Activated T-helper 1 cell treated with anti-CD3 and anti-CD28 coated beads, Interleukin-12 subunit alpha, Interleukin-12 subunit beta, Interleukin-2, Interleukin-4 antibody, amounts not matched to agents 30 ng/mL and 10 ng/mL and 1 ng/mL, durations not matched to agents 14 hours and 24 hours and 36 hours (primary cell): ENCODE results near the gene GRIN3B. TPM values are rescaled to one million over a fixed set of nuclear protein-coding genes. Genes with fewer than 3 reads are reported as not detected.

Experiments
- DNase-seq: peaks from one replicate; pipeline ENCODE4 v3.0.0; 2021; ENCODE audit warnings: low spot score
- H3K27ac Mint-ChIP-seq: one replicate; pipeline ENCODE4 v1.8.0; 2021; ENCODE audit warnings: mild to moderate bottlenecking, mixed read lengths
- H3K27me3 Mint-ChIP-seq: one replicate; pipeline ENCODE4 v1.8.0; 2022; ENCODE audit warnings: mild to moderate bottlenecking, moderate library complexity, mixed read lengths; ENCODE audit not compliant: insufficient read depth
- H3K36me3 Mint-ChIP-seq: one replicate; pipeline ENCODE4 v1.8.0; 2021; ENCODE audit warnings: low read depth, mixed read lengths
- H3K4me1 Mint-ChIP-seq: one replicate; pipeline ENCODE4 v1.8.0; 2021; ENCODE audit warnings: low read depth, mixed read lengths
- H3K4me3 Mint-ChIP-seq: one replicate; pipeline ENCODE4 v1.8.0; 2021; ENCODE audit warnings: mild to moderate bottlenecking, moderate library complexity, mixed read lengths
- H3K9me3 Mint-ChIP-seq: one replicate; pipeline ENCODE4 v1.8.0; 2021; ENCODE audit warnings: mixed read lengths
- intact Hi-C: fragments of 100-400 bp; cut with micrococcal nuclease; formaldehyde crosslinking; loops from one replicate; pipeline ENCODE4 v1.15.1; 2024
- total RNA-seq: library from RNA; stranded (reverse); gene quantifications from 2 replicates; pipeline ENCODE4 v1.2.3, GENCODE V29; 2022

GRIN3B gene
- total RNA-seq, 1 donor from 2014 or later: not detected

DNA sequence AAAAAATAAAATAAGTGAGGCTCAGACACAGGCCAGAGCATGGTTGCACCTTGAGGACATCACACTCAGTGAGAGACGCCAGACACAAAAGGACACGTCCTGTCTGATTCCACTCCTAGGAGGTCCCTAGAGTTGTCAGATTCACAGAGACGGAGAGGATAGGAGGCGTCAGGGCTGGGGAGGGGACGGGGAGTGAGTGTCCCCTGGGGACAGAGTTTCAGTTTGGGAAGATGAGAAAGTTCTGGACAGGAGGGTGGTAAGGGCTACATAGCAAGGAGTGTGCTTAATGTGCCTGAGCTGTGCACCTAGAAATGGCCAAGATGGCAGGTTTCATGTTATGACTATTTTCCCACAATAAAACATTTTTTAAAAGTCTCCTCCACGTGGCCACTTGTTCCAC lies 2.2 kb upstream of the GRIN3B start:
- Mint-ChIP-seq H3K4me3 (no peak overlapping the region), H3K9me3 (no peaks in the 10 kb centered on the region), H3K4me1 (peaks cover 5% of the 10 kb centered on the region), H3K27me3 (peaks cover 38% of the 10 kb centered on the region), H3K27ac (no peak overlapping the region), H3K36me3 (peaks cover 4% of the 10 kb centered on the region)
- intact Hi-C loops: no loop called here
- no peak for DNase-seq

GRCh38 chr19:999379-999719 lies 870 bp upstream of the GRIN3B start:
- H3K27me3 Mint-ChIP-seq: peaks cover 38% of the 10 kb centered on the region
- peak overlapping the region; percentile 47 for H3K4me3 Mint-ChIP-seq
- H3K27ac Mint-ChIP-seq: no peak overlapping the region
- H3K36me3 Mint-ChIP-seq: no peaks in the 10 kb centered on the region
- peaks cover 5% of the 10 kb centered on the region for H3K4me1 Mint-ChIP-seq
- H3K9me3 Mint-ChIP-seq: no peaks in the 10 kb centered on the region
- intact Hi-C loops: no loop called here
- no peak for DNase-seq

- Mint-ChIP-seq H3K9me3 (no peaks in the 10 kb centered on the region), H3K27me3 (peaks cover 38% of the 10 kb centered on the region), H3K36me3 (no peaks in the 10 kb centered on the region), H3K4me1 (peaks cover 5% of the 10 kb centered on the region), H3K27ac (no peak overlapping the region), H3K4me3 (no peak overlapping the region)
- intact Hi-C loops: loop anchor here (1.0 to 2.0 kb wide), 3 partner anchors 80 to 230 kb away; no protein-coding TSS in a partner anchor
- no peak for DNase-seq
Measured at GRCh38 chr19:1000591-1001537, 645 bp downstream of the GRIN3B start.

GRCh38 chr19:1001538-1002166 lies 1.4 kb downstream of the GRIN3B start:
- peak; percentile 58 for DNase-seq
- Mint-ChIP-seq H3K27me3 (peaks cover 33% of the 10 kb centered on the region), H3K4me1 (peaks cover 5% of the 10 kb centered on the region), H3K36me3 (no peaks in the 10 kb centered on the region), H3K9me3 (no peaks in the 10 kb centered on the region), H3K27ac (no peak overlapping the region), H3K4me3 (no peak overlapping the region)
- intact Hi-C loops: loop anchor here (1.0 to 2.0 kb wide), 3 partner anchors 80 to 231 kb away; no protein-coding TSS in a partner anchor

- intact Hi-C loops: no loop called here
- Mint-ChIP-seq H3K4me3 (no peak overlapping the region), H3K36me3 (no peaks in the 10 kb centered on the region), H3K4me1 (peaks cover 5% of the 10 kb centered on the region), H3K9me3 (no peaks in the 10 kb centered on the region), H3K27me3 (peaks cover 25% of the 10 kb centered on the region), H3K27ac (no peak overlapping the region)
- no peak for DNase-seq
Measured at GRCh38 chr19:1002600-1002999, 2.4 kb downstream of the GRIN3B start.

DNA sequence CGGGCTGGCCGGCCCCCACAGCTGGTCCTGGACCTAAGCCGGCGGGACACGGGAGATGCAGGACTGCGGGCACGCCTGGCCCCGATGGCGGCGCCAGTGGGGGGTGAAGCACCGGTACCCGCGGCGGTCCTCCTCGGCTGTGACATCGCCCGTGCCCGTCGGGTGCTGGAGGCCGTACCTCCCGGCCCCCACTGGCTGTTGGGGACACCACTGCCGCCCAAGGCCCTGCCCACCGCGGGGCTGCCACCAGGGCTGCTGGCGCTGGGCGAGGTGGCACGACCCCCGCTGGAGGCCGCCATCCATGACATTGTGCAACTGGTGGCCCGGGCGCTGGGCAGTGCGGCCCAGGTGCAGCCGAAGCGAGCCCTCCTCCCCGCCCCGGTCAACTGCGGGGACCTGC lies 3.1 kb downstream of the GRIN3B start:
- DNase-seq: no peak
- Mint-ChIP-seq H3K9me3 (no peaks in the 10 kb centered on the region), H3K4me3 (no peak overlapping the region), H3K36me3 (peaks cover under 1% of the 10 kb centered on the region), H3K4me1 (peaks cover 5% of the 10 kb centered on the region), H3K27ac (no peak overlapping the region), H3K27me3 (peaks cover 20% of the 10 kb centered on the region)
- intact Hi-C loops: no loop called here

DNA sequence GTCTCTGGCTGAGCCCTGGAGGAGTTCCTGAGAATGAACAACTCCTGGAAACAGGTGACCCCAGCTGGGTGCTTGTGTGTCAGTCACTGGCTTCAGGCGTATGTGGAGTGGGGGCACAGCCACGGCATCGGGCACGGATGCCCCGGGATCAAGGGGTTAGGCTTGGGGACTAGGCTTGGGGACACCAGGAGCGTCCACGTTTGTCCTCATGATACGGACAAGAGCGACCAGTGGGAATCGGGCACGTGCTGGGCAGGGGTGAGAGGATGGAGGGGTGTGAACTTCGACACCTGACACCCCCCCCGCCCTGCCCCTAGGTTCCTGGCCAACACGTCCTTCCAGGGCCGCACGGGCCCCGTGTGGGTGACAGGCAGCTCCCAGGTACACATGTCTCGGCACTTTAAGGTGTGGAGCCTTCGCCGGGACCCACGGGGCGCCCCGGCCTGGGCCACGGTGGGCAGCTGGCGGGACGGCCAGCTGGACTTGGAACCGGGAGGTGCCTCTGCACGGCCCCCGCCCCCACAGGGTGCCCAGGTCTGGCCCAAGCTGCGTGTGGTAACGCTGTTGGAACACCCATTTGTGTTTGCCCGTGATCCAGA lies 4.1 kb downstream of the GRIN3B start:
- intact Hi-C loops: no loop called here
- peaks cover 13% of the 10 kb centered on the region for H3K27me3 Mint-ChIP-seq
- peaks cover 2% of the 10 kb centered on the region for H3K4me1 Mint-ChIP-seq
- H3K4me3 Mint-ChIP-seq: no peak overlapping the region
- peaks cover 2% of the 10 kb centered on the region for H3K36me3 Mint-ChIP-seq
- no peak overlapping the region for H3K27ac Mint-ChIP-seq
- no peak for DNase-seq
- H3K9me3 Mint-ChIP-seq: no peaks in the 10 kb centered on the region

DNA sequence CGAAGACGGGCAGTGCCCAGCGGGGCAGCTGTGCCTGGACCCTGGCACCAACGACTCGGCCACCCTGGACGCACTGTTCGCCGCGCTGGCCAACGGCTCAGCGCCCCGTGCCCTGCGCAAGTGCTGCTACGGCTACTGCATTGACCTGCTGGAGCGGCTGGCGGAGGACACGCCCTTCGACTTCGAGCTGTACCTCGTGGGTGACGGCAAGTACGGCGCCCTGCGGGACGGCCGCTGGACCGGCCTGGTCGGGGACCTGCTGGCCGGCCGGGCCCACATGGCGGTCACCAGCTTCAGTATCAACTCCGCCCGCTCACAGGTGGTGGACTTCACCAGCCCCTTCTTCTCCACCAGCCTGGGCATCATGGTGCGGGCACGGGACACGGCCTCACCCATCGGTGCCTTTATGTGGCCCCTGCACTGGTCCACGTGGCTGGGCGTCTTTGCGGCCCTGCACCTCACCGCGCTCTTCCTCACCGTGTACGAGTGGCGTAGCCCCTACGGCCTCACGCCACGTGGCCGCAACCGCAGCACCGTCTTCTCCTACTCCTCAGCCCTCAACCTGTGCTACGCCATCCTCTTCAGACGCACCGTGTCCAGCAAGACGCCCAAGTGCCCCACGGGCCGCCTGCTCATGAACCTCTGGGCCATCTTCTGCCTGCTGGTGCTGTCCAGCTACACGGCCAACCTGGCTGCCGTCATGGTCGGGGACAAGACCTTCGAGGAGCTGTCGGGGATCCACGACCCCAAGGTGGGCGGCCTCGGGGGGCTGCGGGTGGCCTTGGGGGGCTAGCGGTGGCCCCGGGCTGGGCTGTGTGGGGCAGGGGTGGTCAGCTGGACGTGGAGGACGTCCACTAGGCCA lies 4.8 kb downstream of the GRIN3B start:
- peaks cover 8% of the 10 kb centered on the region for H3K27me3 Mint-ChIP-seq
- H3K36me3 Mint-ChIP-seq: peaks cover 4% of the 10 kb centered on the region
- intact Hi-C loops: no loop called here
- no peaks in the 10 kb centered on the region for H3K4me1 Mint-ChIP-seq
- DNase-seq: no peak
- no peak overlapping the region for H3K4me3 Mint-ChIP-seq
- H3K9me3 Mint-ChIP-seq: no peaks in the 10 kb centered on the region
- H3K27ac Mint-ChIP-seq: no peak overlapping the region

- no peak for DNase-seq
- Mint-ChIP-seq H3K27ac (no peak overlapping the region), H3K9me3 (no peaks in the 10 kb centered on the region), H3K4me3 (no peak overlapping the region), H3K36me3 (peaks cover 4% of the 10 kb centered on the region), H3K4me1 (no peaks in the 10 kb centered on the region), H3K27me3 (peaks cover 2% of the 10 kb centered on the region)
- intact Hi-C loops: no loop called here
Measured at GRCh38 chr19:1006711-1007398, 6.6 kb downstream of the GRIN3B start.

- DNase-seq: no peak
- intact Hi-C loops: no loop called here
- Mint-ChIP-seq H3K4me1 (no peaks in the 10 kb centered on the region), H3K27ac (no peak overlapping the region), H3K27me3 (no peaks in the 10 kb centered on the region), H3K4me3 (no peak overlapping the region), H3K36me3 (peaks cover 4% of the 10 kb centered on the region), H3K9me3 (no peaks in the 10 kb centered on the region)
Measured at GRCh38 chr19:1007399-1008251, 7.4 kb downstream of the GRIN3B start.

DNA sequence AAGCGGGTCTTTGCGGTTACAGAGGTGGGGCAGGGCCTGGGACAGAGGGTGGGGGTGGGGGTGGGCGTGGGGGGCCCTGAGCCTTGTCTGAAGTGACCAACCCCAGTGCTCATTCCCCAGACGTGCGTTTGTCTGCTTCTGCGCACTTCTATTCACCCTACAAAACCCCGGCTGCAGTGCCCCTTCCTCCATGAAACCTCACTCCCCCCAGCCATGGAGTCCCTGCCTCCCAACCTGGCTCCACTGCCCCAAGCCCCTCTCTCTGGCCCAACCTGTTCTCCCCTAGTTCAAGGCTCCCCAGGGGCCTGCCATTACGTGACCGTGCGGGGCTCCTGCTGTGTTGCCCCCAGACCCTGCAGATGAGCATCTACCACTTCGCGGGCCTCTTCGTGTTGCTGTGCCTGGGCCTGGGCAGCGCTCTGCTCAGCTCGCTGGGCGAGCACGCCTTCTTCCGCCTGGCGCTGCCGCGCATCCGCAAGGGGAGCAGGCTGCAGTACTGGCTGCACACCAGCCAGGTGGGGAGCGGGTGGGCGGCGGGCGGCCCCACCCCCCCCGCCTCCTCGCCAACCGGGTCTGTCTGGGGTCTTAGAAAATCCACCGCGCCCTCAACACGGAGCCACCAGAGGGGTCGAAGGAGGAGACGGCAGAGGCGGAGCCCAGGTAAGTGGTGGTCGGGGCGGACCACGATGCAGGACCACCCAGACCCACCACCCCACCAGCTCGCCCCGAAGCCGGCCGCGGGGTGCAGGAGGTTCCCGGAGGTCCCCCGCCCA lies 8.2 kb downstream of the GRIN3B start:
- Mint-ChIP-seq H3K36me3 (peaks cover 4% of the 10 kb centered on the region), H3K4me1 (no peaks in the 10 kb centered on the region), H3K9me3 (no peaks in the 10 kb centered on the region), H3K27ac (no peak overlapping the region), H3K4me3 (no peak overlapping the region), H3K27me3 (no peaks in the 10 kb centered on the region)
- intact Hi-C loops: no loop called here
- DNase-seq: no peak
